HG02852 (cell line): ENCODE results near the gene BRD3OS.

Experiments
- ATAC-seq: cut with Tn5 transposase; IDR thresholded peaks from one replicate; pipeline ENCODE4 v1.9.1; 2021; ENCODE audit warnings: mild to moderate bottlenecking, moderate library complexity; ENCODE audit not compliant: unreplicated experiment

The BRD3OS gene

DNA sequence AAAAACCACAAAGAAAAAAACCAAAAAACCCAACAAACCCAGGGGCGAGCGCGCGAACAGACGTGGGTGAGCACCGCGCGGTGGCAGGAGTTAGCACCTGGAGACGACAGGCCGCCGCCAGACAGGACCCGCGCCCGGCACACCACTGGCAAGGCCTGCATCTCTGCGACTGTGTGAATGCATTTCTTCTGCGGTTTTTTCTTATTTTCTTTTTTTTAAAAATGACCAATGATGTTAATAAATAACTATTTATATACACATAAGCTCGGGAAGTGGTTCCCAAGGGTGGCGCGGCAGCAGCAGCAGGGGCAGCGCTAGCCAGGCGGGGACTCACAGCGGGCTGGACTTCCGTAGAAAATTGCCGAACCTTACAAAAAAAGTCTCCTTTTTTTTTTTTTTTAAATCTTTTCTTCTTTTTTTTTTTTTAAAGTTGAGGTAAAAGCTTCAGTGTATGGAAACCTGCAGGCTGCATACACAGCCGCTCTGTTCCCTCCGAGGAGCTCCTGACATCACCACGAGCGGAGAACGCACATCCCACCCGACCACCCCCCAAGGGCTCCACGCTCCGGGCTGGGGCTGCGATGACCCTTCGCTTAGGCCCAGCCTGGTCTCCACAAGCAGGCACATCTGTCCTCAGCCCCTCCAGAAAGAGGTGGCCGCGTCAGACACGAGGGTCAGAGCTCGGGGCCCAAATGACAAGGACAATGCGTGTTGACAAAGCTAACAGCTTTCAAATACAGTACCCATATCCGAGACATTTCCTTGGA is 7.4 kb downstream of the BRD3OS start:
- no peak for ATAC-seq

DNA sequence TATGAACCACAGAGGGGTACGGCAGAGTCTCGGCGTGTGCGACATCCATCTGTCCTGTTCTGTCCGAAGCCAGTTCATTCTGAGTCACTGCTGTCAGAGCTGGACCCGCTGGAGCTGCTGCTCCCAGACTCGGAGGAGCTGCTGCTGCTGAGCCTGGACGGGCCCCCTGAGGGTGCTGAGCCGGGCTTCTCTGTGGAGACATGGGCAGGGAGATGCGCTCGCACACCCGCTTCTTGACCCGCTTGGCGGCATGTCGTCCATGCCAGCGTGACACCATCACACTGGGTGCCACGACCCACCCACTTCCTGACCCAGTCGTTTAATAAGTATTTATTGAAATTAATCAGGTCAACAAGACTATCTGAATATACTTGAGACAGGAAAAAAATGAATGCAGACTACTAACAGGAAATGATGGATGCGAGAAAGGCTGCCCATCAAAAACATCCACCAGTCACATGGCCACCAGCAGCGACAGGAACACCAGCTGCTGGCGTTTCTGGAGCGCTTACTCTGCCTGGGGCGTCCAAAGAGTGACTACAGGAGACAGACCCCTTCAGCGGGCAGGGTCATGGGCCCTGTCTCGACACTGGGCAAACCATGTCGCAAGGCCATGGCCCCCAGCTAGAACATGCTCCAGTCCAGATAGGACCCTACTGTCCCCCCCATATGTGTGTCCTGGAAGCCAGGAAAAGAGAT is 8.4 kb downstream of the BRD3OS start:
- no peak for ATAC-seq

DNA sequence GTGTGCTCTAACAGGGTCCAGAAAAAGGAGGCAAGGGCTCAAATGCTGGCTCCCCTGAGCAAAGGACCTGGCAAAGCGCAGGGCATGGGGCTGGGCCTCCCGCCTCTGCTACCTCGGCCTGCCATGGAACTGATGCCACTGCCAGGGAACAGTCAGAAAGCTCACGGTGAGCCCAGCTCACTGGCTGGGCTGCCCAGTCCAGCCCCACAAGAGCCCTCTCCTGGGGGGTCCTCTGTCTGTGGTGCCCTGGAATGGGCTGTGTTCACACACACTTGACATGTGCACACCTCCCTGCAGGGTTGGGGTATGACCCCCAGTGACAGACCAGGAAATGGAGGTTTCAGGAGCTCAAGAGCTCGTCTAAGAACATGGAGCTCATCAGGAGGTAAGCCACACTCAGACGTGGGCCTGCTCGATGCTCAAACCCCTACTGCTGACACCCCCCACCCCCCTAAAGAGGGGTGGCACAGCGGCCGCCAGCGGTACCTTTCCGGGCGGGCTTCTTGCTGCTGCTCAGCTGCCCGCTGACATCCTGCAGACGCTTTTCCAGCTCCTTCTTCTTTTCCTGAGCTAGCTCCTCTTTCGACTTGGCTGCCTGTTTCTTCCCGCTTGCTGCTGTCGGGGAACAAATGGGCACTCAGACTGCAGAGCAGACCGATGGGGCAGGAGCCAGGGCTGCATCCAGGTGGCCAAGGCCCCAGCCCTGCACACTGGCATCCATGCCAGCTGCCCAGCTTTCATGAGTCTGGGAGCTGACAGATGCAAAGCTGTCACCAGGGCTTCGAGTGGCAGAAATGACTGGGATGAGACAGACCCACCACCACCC is 9.1 kb downstream of the BRD3OS start:
- ATAC-seq, result no peak

DNA sequence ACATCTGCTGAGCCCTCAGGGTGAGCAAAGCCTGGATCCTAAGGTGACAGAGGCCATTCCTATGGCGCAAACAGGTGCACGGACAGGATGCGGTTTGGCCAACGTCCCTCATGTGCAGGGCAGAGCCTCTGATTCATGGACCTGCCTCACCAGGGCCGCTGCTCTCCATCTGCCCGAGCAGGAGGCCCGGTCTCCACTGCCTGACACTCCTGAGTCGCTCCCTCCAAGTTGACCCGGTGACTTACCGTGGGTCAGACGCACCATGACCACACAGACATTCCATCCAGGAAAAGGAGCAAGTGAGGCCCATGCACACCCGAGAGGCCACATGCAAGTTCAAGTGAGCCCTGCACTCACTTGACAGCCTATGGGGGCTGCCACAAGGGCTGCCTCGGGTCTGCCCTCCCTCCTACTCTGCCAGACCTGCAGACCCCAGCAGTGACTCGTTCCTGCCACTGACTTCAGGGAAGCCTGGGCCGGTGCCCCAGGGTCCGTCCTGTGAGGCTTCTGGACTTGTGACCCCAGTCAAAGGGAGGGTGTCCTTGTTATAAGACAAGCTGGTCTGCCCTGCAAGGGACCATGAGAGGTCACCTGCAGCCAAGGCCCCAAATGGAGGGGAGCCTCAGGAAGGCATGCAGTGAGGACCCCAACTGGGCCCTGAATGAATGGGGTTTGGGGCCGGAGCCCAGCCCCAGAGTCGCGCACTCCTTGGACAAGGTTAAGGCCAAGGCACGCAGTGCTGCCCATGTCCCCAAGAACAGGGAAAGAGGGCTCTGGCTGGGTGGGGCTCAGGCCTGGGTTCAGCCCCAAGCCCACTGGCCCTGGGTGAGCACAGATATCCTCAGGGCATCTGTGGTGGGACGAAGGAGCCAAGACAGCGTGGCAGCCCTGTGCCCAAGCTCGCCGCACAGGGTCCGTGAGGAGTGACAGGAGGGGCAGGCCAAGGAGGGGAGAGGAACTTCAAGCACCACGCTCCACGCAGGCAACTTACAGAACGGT is 10.1 kb downstream of the BRD3OS start:
- ATAC-seq, result no peak

DNA sequence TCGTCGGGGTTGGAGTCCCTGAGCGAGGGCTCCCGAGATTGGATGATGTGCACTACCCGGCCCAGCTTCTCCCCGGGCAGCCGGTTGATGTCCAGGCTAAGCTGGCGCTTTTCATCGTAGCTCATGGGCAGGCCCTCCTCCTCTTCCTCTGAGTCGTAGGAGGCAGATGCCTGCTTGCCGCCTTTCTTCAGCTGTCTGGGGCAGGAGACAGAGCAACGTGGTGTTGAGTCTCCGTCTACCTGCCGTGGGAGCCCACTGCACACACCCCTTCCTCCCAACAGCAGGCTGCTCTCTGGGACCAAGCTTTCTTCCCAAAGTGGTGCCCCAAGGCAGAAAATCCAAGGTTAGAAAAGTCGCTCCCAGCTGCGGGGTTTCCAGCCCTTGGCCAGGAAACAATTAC is 10.8 kb downstream of the BRD3OS start:
- no peak for ATAC-seq

DNA sequence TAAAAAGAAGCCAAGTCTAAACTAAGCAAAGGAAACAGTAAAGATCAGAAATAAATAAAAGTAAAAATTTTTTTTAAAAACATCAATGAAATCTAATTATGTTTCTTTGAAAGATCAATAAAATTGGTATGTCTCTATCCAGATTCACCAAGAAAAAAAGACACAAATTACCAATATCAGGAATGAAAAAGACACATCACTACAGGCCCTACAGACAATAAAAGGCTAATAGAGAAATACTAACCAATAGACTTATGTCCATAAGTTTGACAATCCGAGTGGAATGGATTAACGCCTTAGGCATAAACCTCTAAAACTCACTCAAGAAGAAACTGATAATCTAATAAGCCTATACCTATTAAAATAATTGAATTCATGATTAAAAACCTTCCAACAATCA is 12.4 kb downstream of the BRD3OS start:
- ATAC-seq, result no peak

DNA sequence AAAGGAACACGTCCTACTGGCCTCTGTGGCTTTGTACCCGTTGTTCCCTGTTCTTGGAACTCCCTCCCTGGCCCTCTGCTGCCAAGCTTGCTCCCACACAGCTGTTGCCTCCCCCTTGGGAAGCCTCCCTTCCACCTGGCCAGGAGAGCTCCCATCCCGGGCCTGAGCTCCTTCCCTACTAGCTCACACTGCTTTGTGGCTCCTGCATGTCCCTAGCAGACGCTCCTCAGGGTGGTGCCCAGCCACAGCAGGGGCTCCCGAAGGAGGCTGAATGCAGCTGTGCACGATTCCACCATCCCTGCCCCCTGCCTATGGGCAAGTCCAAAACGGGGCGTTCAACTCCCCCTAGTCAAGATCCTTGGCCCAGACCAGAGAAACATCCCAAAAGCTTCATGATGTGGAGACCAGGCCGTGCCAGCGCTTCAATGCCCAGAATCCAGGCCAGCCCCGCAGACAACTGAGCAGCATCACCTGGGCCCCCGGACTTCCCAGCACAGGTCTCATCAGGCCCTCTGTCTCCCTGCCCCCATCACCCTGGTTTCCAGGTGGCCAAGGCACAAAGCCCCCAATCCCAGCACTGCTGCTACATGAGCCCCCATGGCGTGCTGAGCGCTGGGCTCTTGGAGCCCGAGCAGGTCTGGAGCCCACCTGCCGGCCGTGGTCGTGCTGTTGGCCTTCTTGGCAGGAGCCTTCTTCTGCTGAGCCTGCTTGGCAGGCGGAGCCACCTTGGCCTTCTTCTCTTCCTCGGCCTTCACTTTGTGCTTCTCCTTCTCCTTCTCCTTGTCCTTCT is 14.3 kb downstream of the BRD3OS start:
- ATAC-seq, result no peak

DNA sequence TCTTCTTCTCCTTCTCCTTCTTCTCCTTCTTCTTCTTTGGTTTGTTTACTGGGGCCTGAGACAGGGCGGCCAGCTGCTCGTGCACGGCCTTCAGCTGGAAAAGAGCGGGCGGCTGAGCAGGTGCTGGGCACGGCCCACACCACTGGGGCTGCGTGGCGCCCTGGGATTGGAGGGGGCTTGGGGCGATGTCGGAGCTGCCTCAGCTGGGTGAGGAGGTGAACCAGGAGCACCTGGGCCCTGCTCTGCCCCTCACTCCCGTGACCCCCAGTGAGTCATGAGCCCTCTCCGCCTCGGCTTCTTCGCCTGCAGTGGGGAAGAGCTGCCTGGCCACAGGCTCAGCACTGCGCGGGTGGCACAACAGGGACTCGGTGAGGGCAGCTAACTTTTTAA is 14.9 kb downstream of the BRD3OS start:
- ATAC-seq, result no peak

DNA sequence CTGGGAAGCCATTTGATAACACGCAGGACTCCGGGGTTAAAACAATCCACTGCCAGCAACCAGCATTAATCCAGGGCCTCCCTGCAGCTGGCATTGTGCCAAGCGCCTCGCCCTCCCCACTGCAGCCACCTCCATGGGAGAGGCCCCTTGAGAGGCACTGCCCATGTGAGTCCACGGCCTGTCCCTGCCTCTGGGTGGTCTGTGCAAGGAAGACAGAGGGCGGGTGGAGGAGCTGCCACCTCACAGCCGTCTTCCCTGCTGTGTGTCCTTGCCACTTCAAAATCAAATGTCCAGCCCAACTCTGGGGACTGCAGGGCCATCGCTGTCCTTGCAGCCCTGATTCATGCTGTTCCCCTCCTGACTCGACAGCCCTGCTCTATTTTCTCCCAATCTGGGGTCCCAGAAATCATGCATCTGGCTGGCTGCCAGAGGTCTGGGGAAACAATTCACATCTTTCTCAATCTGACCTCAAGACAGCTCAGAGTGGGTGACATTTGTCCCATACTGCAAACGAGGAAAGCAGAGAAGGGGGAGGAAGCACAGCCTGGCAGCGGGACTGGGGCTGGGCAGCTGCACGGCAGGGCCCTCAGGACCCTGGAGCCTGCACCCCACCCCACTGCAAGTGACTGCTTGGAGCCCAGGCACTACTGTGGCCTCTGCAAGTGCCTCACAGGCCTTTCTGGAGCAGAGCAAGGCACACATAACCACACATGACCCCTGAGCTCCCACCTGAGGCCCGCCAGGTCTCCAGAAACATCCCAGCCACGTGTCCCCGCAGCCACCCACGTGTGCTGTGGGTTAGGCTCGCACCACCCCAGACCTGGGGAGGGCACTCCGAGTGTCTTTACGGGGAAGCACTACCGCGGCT is 15.7 kb downstream of the BRD3OS start:
- no peak for ATAC-seq

DNA sequence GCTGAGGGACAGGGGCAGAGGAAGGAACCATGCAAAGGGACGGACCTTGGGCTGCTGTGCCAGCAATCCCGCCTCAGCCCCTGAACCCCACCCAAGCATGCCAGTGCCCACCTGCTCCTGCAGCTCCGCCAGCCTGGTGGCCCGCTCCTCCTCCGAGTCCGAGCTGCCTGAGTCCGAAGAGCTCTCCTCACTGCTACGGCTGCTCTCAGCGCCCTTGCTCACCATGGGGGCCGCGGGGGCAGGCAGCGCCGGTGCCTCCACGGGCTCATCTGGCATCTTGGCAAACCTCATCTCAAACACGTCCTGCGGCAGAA is 16.3 kb downstream of the BRD3OS start:
- ATAC-seq, result no peak

DNA sequence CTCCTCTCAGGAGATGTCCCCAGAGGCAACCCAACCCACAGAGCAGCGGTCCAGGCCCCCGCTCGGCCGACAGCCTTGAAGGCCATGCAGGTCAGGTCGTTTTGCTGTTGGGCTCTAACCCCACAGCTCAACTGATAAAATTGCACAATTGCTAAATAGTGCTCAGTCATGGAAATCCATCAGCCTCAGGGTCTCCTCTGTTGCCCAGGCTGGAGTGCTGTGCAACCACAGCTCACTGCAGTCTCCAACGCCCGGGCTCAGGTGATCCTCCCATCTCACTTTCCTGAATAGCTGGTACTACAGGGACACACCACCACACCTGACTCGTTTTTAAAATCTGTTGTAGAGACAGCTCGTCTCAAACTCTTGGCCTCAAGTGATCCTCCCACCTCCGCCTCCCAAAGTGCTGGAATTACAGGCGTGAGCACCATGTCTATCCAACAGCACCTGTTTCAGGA is 18.3 kb downstream of the BRD3OS start:
- no peak for ATAC-seq

DNA sequence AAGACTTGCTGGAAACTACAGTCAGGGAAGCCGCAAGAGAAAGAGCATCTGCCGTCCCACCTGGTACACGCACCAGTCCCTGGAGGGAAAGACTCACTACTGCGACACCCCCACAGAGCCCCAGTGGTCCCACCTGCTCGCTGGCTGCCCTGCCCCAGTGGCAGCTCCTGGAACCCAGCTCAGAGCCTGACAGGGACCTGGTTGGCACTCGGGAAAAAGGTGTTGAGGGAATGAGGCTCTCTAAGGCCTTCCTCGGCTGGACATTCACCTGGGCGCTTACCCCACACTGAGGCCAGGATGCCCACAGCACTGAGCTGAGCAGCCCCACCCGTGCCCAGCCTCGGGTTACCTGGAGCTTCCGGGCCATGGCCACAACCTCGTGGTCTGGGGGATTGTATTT is 19.7 kb downstream of the BRD3OS start:
- ATAC-seq, result no peak

DNA sequence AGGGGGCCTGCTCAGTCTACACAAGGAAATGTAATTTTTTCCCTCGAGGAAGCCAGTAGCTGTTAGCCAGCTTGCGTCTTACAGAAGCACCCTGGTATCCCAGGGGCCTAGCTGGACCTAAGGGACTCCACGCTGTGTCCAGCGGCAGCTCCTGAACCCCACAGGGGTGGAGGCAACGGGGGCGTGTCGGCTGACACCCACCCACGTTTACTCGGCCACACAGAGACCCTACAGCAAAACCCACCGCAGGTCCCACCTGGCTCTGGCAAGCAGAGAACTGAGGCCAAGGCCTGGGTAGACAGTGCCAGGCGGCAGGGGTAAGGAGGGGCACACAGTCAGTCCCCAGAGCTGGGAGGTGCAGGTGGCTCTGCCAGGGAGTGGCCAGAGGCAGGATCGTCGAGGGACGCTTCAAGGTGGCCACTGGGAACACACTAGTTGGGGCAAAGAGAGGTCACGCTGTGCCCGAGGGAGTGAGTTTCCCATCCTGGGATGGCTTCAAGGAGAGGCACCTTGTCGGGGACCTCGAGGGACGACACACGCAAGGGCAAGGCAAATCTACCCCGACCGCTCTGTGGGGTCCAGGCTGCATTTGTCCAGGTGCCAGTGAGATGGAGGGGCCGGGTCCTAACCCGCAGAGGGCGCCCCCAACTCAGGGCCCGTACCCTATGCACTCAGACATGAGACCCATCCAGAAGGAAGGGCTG is 20.7 kb downstream of the BRD3OS start:
- ATAC-seq, result no peak

DNA sequence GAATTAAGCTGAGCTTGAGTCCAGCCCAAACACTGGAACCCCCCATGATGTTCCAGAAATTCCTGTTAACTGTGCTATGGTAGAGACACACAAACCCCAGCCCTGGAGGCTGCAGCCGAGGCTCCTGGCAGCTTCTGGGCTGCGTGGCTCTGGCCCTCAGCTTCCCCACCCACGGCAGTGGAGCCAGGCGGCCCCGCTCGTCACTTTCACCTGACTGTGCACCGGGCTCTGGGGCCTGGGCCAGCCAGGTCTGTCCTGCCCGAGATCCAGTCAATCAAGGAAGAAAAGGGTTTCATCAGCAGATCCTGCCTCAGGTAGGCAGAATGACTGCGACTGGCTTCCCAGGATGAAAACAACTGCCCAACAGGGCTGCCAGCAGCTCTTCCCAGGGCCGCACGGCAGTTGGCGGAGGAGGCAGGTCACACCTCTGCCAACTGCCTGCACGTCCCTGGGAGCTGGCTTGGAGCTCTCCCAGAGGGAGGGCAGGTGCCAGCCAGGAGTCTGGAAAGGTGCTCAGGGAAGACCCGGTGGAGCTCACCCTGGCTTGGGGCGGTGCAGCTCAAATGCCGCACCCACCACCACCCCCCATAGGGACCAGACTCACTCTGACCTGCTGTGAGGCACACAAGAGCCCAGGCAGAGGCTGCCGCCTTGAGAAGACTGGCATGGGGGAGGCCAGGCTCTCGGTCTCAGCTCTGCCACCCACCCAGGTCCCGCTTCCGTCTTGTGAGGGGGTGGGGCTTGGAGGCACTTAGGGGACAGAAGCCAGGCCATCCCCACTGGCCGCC is 21.8 kb downstream of the BRD3OS start:
- no peak for ATAC-seq

DNA sequence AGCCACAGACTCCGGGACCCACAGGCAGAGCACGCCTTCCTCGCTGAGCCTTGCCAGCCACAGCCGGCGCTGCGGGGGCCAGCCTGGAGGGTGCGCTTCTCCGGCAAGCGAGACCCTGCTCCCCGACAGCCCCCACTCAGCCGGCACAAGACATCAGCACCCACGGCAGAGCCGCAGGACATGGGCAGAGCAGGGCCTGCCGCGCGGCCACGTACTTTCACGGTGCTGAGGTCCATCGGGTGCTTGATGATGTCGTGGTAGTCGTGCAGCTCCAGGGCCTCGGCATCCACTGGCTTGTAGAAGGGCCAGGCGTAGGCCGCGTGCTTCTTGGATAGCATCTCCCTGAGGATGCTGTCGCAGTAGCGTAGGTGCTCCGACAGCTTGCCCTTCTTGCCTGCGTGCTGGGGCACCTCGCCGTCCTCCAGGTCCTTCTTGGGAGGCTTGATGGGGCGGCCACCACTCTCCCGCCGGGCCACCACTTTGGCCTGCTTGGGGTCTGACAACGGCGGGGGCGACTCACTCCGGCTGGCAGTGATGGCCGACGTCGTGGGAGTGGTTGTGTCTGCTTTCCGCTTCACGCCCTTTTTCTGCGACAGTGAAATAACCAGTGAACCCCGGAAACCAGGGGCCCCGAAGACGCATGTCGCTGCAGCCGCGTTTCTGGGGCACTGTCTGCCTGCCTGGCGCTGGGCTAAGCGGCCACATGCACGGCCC is 22.7 kb downstream of the BRD3OS start:
- no peak for ATAC-seq

DNA sequence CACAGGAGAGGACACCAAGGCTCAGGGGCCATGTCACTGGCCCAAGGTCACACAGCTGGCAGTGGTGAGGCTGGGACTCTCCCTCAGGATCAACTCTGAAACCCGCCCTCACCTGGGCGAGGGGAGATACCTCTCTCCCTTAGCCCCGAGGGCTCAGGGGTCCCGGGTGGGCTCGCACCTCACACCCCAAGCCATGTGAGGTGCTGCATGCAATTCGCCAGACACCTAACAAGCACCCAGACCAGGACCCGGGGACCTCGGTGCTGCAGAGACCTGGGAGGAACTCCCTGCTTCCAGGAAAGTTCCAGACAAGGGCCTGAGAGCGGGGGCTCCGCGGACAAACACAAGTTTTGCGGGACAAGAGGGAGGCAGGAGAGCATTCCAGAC is 23.3 kb downstream of the BRD3OS start:
- no peak for ATAC-seq

DNA sequence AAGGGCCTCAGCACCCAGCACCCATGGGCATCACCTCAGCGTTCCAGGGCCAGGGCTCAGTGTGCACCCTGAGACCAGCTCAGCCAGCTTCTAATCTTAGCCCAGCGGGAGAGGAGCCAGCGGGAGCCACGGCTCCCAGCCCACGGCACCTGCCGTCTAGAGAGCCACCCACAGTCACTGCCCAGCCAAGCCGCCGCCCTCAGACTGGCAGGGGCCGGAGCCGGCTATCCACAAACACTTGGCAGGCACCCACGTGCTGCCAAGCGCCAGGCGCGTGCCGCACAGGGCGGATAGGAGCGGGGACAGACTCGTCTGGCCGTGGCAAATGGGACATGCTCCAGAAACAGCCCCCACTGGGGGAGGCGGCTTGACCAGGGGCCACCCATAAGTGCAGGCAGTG is 24.0 kb downstream of the BRD3OS start:
- no peak for ATAC-seq
